Colonic mucosa (tissue), 4 donors: ENCODE measurements around the gene PHF12. TPM values are rescaled to one million over a fixed set of nuclear protein-coding genes. Genes with fewer than 3 reads are reported as not detected.

Experiments
- DNase-seq: peaks from one replicate; pipeline ENCODE4 v3.0.0-alpha.2; 2020
- H3K27ac ChIP-seq: fragments of 200-600 bp; one replicate; pipeline ENCODE4 v1.8.0; 2021
- H3K27me3 ChIP-seq: fragments of 200-600 bp; one replicate; pipeline ENCODE4 v1.8.0; 2021
- H3K36me3 ChIP-seq: fragments of 200-600 bp; one replicate; pipeline ENCODE4 v1.8.0; 2021
- H3K4me1 ChIP-seq: fragments of 200-600 bp; one replicate; pipeline ENCODE4 v1.8.0; 2021; ENCODE audit warnings: mild to moderate bottlenecking
- H3K4me3 ChIP-seq: fragments of 200-600 bp; one replicate; pipeline ENCODE4 v1.8.0; 2021
- H3K9ac ChIP-seq, 2 donors: one replicate each; pipeline ENCODE4 v1.7.0; 2013; ENCODE audit warnings: control low read depth in 2 of 2, low read depth in 2 of 2, low read length in 2 of 2
- H3K9me3 ChIP-seq: fragments of 200-600 bp; one replicate; pipeline ENCODE4 v1.8.0; 2021
- intact Hi-C: fragments of 100-400 bp; cut with DNase I; formaldehyde crosslinking; loops from one replicate; pipeline ENCODE4 v1.14.1; 2022
- microRNA-seq: library from miRNA; unstranded; fragments of <30 nt; microRNA quantifications from one replicate; pipeline ENCODE4, GENCODE V29; 2019
- total RNA-seq, 2 donors: library from RNA; stranded (reverse); fragmentation: NEBNext Ultra II Directional in 1 of 2; extraction: Animal tissue kit (Norgen Biotek cat#: 25700) in 1 of 2; gene quantifications; one replicate each; pipeline ENCODE4 v1.2.1, GENCODE V29; 2021
- TF ChIP-seq, protein P1 (sequence below): fragments of 200-600 bp; IDR thresholded peaks from one replicate; pipeline ENCODE4 v1.8.0; 2022; ENCODE audit warnings: antibody characterized with exemption, mild to moderate bottlenecking
- donor health status: healthy.
- donor health status: DM: no; HTN: no; CAD: no.
- donor health status: DM: no; HTN: no; CAD: no.

PHF12 gene
- total RNA-seq, 2 donors from 2014 or later: 37.7 to 42.2 TPM

DNA sequence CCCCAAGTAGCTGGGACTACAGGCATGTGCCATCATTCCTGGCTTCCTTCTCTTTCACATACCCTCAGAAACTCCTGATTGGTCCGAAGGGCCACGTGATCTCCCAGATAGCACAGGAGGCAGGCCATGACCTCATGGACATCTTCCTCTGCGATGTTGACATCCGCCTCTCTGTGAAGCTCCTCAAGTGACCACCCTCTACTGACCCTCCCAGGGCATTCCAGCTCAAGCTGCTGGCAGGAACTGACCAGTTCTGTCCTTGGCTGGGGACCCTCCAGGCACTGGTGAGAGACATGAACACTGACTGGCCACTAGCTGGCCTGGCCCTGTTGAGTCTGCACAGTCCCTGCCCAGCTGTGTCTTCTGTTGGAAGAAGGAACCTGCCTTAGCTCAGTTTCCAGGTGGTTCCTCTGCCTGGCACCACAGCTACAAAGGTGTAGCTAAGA lies 90.9 kb downstream of the PHF12 start:
- no peak for DNase-seq

DNA sequence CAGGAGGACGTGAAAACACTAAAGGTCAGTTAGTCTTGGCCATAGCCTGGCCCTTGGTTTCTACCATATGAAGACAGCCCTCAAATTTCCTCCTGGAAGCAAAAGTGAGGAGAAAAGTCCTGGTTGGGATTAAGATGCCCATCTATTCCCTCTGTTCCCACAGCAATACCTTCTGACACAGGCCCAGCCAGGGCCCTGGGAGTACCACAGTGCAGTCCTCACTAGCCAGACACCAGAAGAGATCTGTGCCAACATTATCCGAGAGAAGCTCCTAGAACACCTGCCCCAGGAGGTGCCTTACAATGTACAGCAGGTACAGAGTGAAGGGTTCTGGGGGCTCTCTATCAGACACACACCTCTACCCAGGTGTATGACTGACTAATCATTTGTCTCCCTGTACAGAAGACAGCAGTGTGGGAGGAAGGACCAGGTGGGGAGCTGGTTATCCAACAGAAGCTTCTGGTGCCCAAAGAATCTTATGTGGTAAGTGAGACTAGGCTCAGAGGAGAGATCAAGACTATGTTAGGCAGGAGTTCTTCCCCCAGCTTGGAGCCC lies 92.4 kb downstream of the PHF12 start:
- Histone ChIP-seq H3K4me1 (peaks cover 5% of the 10 kb centered on the region), H3K27ac (no peak overlapping the region), H3K27me3 (no peaks in the 10 kb centered on the region), H3K36me3 (peaks cover 6% of the 10 kb centered on the region), H3K4me3 (no peak overlapping the region), H3K9ac (no peak overlapping the region), H3K9me3 (no peaks in the 10 kb centered on the region)
- no peak for DNase-seq
- TF ChIP-seq, protein P1, sequence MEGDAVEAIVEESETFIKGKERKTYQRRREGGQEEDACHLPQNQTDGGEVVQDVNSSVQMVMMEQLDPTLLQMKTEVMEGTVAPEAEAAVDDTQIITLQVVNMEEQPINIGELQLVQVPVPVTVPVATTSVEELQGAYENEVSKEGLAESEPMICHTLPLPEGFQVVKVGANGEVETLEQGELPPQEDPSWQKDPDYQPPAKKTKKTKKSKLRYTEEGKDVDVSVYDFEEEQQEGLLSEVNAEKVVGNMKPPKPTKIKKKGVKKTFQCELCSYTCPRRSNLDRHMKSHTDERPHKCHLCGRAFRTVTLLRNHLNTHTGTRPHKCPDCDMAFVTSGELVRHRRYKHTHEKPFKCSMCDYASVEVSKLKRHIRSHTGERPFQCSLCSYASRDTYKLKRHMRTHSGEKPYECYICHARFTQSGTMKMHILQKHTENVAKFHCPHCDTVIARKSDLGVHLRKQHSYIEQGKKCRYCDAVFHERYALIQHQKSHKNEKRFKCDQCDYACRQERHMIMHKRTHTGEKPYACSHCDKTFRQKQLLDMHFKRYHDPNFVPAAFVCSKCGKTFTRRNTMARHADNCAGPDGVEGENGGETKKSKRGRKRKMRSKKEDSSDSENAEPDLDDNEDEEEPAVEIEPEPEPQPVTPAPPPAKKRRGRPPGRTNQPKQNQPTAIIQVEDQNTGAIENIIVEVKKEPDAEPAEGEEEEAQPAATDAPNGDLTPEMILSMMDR: no peak
- intact Hi-C loops: loop anchor here (10.0 kb wide), 1 partner anchor 56 kb away; no protein-coding TSS in a partner anchor

More for the DNA sequence above, 90.9 kb downstream of the PHF12 start:
- H3K36me3 ChIP-seq: peaks cover 6% of the 10 kb centered on the region
- TF ChIP-seq, protein P1: no peak
- H3K4me3 ChIP-seq: no peak overlapping the region
- no peak overlapping the region for H3K9ac ChIP-seq
- no peaks in the 10 kb centered on the region for H3K27me3 ChIP-seq
- no peaks in the 10 kb centered on the region for H3K9me3 ChIP-seq
- peaks cover 3% of the 10 kb centered on the region for H3K4me1 ChIP-seq
- intact Hi-C loops: no loop called here
- H3K27ac ChIP-seq: no peak overlapping the region

DNA sequence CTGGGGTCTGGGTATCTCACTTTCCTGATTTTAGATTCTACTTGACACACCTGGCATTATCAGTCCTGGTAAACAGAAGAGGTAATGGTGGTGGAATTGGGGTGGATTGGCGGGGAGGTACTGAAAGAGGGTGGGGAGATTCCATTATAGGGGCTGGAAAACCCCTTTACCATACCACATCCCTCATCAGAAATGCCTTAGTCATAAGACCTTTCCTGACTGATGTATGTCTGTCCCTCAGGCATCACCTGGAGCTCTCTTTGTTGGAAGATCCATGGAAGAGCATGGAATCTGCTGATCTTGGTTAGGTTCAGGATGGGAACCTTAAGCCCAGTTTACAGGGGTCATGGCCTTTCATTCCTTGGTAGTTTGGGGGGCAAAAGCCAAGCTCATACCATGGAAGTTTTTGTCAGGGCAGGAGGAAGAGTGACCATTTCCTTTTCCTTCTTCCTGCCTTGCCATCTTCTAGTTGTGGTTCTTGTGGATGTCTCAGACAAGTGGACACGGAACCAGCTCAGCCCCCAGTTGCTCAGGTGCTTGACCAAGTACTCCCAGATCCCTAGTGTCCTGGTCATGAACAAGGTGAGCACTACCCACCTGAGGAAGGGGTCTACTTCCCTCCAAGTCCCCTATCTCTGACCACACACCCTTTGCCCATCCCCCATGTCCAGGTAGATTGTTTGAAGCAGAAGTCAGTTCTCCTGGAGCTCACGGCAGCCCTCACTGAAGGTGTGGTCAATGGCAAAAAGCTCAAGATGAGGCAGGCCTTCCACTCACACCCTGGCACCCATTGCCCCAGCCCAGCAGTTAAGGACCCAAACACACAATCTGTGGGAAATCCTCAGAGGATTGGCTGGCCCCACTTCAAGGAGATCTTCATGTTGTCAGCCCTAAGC lies 93.2 kb downstream of the PHF12 start:
- H3K27me3 ChIP-seq: no peaks in the 10 kb centered on the region
- peaks cover 6% of the 10 kb centered on the region for H3K36me3 ChIP-seq

DNA sequence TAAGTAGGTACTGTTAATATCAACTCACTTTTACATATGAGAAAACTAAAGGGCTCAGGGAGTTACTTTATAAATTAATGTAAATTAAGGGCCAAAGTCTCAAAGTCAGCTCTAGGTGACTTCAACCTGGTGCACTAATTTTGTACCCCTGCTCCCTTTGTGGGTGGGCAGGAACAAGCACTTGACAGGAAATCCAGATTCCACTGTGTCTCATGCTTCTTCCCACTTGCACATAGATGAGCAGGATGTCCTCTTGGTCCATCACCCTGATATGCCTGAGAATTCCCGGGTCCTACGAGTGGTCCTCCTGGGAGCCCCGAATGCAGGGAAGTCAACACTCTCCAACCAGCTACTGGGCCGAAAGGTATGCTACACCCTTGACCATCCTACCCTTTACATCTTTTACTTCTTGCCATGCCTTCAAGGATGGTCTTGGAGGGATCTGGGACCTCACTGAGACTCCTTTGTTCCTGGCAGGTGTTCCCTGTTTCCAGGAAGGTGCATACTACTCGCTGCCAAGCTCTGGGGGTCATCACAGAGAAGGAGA lies 95.2 kb downstream of the PHF12 start:
- Histone ChIP-seq H3K9me3 (no peaks in the 10 kb centered on the region), H3K36me3 (peaks cover 6% of the 10 kb centered on the region), H3K27me3 (no peaks in the 10 kb centered on the region), H3K4me3 (no peak overlapping the region), H3K4me1 (peaks cover 5% of the 10 kb centered on the region), H3K9ac (no peak overlapping the region), H3K27ac (no peak overlapping the region)
- intact Hi-C loops: loop anchor here (10.0 kb wide), 1 partner anchor 59 kb away; no protein-coding TSS in a partner anchor
- no peak for DNase-seq
- TF ChIP-seq, protein P1: no peak

More for the DNA sequence above, 93.2 kb downstream of the PHF12 start:
- TF ChIP-seq, protein P1: no peak
- Histone ChIP-seq H3K4me3 (no peak overlapping the region), H3K9ac (no peak overlapping the region), H3K27ac (no peak overlapping the region), H3K9me3 (no peaks in the 10 kb centered on the region), H3K4me1 (peaks cover 5% of the 10 kb centered on the region)
- no peak for DNase-seq
- intact Hi-C loops: loop anchor here (10.0 kb wide), 1 partner anchor 57 kb away; no protein-coding TSS in a partner anchor

DNA sequence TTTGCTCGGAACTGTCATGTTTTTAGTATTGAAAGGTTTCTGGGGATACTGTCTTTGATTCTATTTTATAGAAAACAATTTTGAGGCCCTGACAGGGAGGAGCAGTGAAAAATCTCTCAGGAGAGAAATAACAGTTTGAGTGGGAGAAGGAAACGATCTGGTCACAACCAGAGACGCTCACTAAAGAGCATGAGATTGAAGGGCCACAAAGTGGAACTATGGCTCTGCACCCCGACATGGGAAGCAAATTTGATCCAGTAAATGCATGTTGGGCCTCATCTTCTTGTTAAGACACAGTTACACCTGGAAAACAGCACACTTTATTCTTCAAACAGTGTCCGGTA lies 96.0 kb downstream of the PHF12 start:
- peak overlapping the region; percentile 71 for H3K4me3 ChIP-seq

More for the DNA sequence above, 96.0 kb downstream of the PHF12 start:
- TF ChIP-seq, protein P1: no peak
- H3K27ac ChIP-seq: no peak overlapping the region
- peaks cover 5% of the 10 kb centered on the region for H3K4me1 ChIP-seq
- intact Hi-C loops: loop anchor here (10.0 kb wide), 1 partner anchor 59 kb away; no protein-coding TSS in a partner anchor
- peak overlapping the region; percentile 79 to 89 for H3K9ac ChIP-seq
- peaks cover 6% of the 10 kb centered on the region for H3K36me3 ChIP-seq
- H3K9me3 ChIP-seq: no peaks in the 10 kb centered on the region
- no peaks in the 10 kb centered on the region for H3K27me3 ChIP-seq
- no peak for DNase-seq

Small RNA genes lying within 50 kb of the gene (microRNA-seq; reads per million reads assigned to microRNA genes)
- not detected for gene MIR451B

Other genes with a start within 250 kb of the PHF12 start
- gene PROCA1, start 239.6 kb downstream of the PHF12 start, total RNA-seq: 1 to 10 TPM; 1.0 to 2.5 TPM
- 10 to 100 TPM in 1 of 2 donors, 1 to 10 TPM in 1; 6.2 to 14.0 TPM for gene RAB34, start 233.7 kb downstream of the PHF12 start, total RNA-seq
- gene RPL23A, start 231.5 kb downstream of the PHF12 start, total RNA-seq: 1,000 to 10,000 TPM; 1,201 to 1,388 TPM
- 10 to 100 TPM in 1 of 2 donors, 1 to 10 TPM in 1; 5.7 to 20.4 TPM for gene TLCD1, start 225.3 kb downstream of the PHF12 start, total RNA-seq
- 1 to 10 TPM; 3.0 to 6.7 TPM for gene NEK8, start 222.7 kb downstream of the PHF12 start, total RNA-seq
- 100 to 1,000 TPM in 1 of 2 donors, 10 to 100 TPM in 1; 92.1 to 128 TPM for gene TRAF4, start 207.5 kb downstream of the PHF12 start, total RNA-seq
- 10 to 100 TPM; 27.9 to 35.4 TPM for gene FAM222B, start 108.7 kb downstream of the PHF12 start, total RNA-seq
- gene ERAL1, start 96.5 kb downstream of the PHF12 start, total RNA-seq: 10 to 100 TPM; 34.7 to 72.0 TPM
- 100 to 1,000 TPM in 1 of 2 donors, 10 to 100 TPM in 1; 92.1 to 125 TPM for gene FLOT2, start 53.8 kb downstream of the PHF12 start, total RNA-seq
- 10 to 100 TPM in 1 of 2 donors, 1 to 10 TPM in 1; 8.7 to 22.8 TPM for gene DHRS13, start 48.4 kb downstream of the PHF12 start, total RNA-seq
- gene SEZ6, start 54.5 kb upstream of the PHF12 start, total RNA-seq: under 1 TPM in 1 of 2 donors, not detected in 1; 0.37 TPM
- 1 to 10 TPM in 1 of 2 donors, under 1 TPM in 1; 0.90 to 1.4 TPM for gene PIPOX, start 91.6 kb upstream of the PHF12 start, total RNA-seq
- 100 to 1,000 TPM in 1 of 2 donors, 10 to 100 TPM in 1; 63.3 to 112 TPM for gene MYO18A, start 228.9 kb upstream of the PHF12 start, total RNA-seq